ENCODE measurements around the gene ANKMY1. TPM values are rescaled to one million over a fixed set of nuclear protein-coding genes. Genes with fewer than 3 reads are reported as not detected.

The ANKMY1 gene
- total and polyA plus RNA-seq, 2 of the 13 experiments (the other 11 are each of a cell fraction or from before 2014, with no cell fraction given) = 11.7 to 18.8 TPM

DNA sequence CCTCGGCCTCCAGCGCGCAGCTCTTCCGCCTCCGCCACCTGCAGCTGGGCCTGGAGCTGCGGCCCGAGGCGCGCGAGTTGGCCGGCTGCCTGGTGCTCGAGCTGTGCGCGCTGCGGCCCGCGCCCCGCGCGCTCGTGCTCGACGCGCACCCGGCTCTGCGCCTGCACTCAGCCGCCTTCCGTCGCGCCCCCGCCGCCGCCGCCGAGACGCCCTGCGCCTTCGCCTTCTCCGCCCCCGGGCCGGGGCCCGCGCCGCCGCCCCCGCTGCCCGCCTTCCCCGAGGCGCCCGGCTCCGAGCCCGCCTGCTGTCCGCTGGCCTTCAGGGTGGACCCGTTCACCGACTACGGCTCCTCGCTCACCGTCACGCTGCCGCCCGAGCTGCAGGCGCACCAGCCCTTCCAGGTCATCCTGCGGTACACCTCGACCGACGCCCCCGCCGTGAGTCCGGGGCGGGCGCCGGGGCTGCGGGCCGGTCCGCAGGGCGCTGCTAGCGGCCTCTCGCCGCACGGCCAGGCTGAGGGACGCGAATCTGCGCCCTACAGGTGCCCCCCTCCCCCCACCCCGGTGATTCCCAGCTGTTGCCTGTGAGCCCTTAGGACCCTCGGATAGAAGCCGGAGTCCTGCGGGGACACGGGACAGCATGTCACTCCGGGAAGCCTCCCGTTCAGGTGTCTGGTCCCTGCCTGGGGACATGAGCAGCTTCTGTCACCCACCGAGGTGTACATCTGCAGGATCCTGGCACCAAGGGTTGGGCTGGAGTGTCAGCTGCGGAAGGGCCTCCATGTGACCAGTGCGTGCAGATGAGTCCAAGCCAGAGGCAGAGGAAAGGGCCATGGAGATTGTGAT, 11.1 kb upstream of the ANKMY1 start (continued):
- TF ChIP-seq ZNF276 (CRISPR knock-in tag; IDR thresholded peaks at IDR 0.05; ENCODE audit: low read depth) = no peak
- TF ChIP-seq JARID2 (CRISPR knock-in tag; IDR thresholded peaks at IDR 0.05; ENCODE audit: insufficient replicate concordance) = no peak
- TF ChIP-seq NONO (IDR thresholded peaks at IDR 0.05) = no peak
- peak; percentile 69; the same call in 1 of the 2 replicates for TF ChIP-seq NONO (CRISPR knock-in tag; conservative IDR thresholded peaks at IDR 0.05)
- TF ChIP-seq ZBTB49 (CRISPR knock-in tag; IDR thresholded peaks at IDR 0.05; ENCODE audit: borderline replicate concordance) = no peak
- TF ChIP-seq RNF2 (conservative IDR thresholded peaks at IDR 0.05; ENCODE audit: low read depth) = no peak
- no peak for TF ChIP-seq MATR3 (CRISPR knock-in tag; IDR thresholded peaks at IDR 0.05)
- TF ChIP-seq NR3C1 (CRISPR knock-in tag; IDR thresholded peaks at IDR 0.05) = no peak
- 0 out of 2 replicates have a peak, but pooled peaks have one; percentile 54 for TF ChIP-seq ZNF280B (CRISPR knock-in tag; IDR thresholded peaks at IDR 0.05; ENCODE audit: borderline replicate concordance)
- TF ChIP-seq KLF16 (CRISPR knock-in tag; IDR thresholded peaks at IDR 0.05) = no peak
- no peak for TF ChIP-seq ZNF572 (CRISPR knock-in tag; IDR thresholded peaks at IDR 0.05)
- TF ChIP-seq ELF3 (CRISPR knock-in tag; IDR thresholded peaks at IDR 0.05) = no peak
- no peak for TF ChIP-seq FOXJ3 (CRISPR knock-in tag; IDR thresholded peaks at IDR 0.05; ENCODE audit: borderline replicate concordance)
- TF ChIP-seq, protein P1, sequence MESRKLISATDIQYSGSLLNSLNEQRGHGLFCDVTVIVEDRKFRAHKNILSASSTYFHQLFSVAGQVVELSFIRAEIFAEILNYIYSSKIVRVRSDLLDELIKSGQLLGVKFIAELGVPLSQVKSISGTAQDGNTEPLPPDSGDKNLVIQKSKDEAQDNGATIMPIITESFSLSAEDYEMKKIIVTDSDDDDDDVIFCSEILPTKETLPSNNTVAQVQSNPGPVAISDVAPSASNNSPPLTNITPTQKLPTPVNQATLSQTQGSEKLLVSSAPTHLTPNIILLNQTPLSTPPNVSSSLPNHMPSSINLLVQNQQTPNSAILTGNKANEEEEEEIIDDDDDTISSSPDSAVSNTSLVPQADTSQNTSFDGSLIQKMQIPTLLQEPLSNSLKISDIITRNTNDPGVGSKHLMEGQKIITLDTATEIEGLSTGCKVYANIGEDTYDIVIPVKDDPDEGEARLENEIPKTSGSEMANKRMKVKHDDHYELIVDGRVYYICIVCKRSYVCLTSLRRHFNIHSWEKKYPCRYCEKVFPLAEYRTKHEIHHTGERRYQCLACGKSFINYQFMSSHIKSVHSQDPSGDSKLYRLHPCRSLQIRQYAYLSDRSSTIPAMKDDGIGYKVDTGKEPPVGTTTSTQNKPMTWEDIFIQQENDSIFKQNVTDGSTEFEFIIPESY (CRISPR knock-in tag; IDR thresholded peaks at IDR 0.05) = no peak
- no peak for TF ChIP-seq ZSCAN25 (CRISPR knock-in tag; IDR thresholded peaks at IDR 0.05)
- TF ChIP-seq NRL (CRISPR knock-in tag; IDR thresholded peaks at IDR 0.05; ENCODE audit: borderline replicate concordance) = 0 out of 2 replicates have a peak, but pooled peaks have one; percentile 4
- TF ChIP-seq IKZF1 (IDR thresholded peaks at IDR 0.05) = no peak
- TF ChIP-seq GTF2F1 (IDR thresholded peaks at IDR 0.05; ENCODE audit: low read length) = no peak
- no peak for TF ChIP-seq NKX3-1 (CRISPR knock-in tag; IDR thresholded peaks at IDR 0.05)
- no peak for TF ChIP-seq CENPT (CRISPR knock-in tag; IDR thresholded peaks at IDR 0.05; ENCODE audit: low read depth)
- TF ChIP-seq ZNF510 (CRISPR knock-in tag; IDR thresholded peaks at IDR 0.05; ENCODE audit: low read depth) = no peak
- TF ChIP-seq RFX1 (IDR thresholded peaks at IDR 0.05) = no peak

All from HepG2 (cell line).